K562 (cell line): ENCODE measurements around the gene IRF3. TPM values are rescaled to one million over a fixed set of nuclear protein-coding genes. Genes with fewer than 3 reads are reported as not detected.

Source experiments
- ATF6 ChIP-seq: sonication (generic); formaldehyde crosslinking; IDR thresholded peaks from 2 replicates; pipeline ENCODE4 v1.4.0; 2020; ENCODE audit warnings: mild to moderate bottlenecking, missing genetic modification reagents
- CCAR2 ChIP-seq: fragments of 200-400 bp; formaldehyde crosslinking; IDR thresholded peaks from 2 replicates; pipeline ENCODE4 v1.6.1; 2017; ENCODE audit warnings: mild to moderate bottlenecking, low read depth, low read length
- HEY1 ChIP-seq: fragments of 250-450 bp; sonication (Bioruptor Pico); IDR thresholded peaks from 2 replicates; pipeline ENCODE4 v1.5.0; 2020; ENCODE audit warnings: mild to moderate bottlenecking, moderate library complexity, borderline replicate concordance
- HMGXB4 ChIP-seq: sonication (generic); formaldehyde crosslinking; IDR thresholded peaks from 2 replicates; pipeline ENCODE4 v1.8.1; 2023; ENCODE audit warnings: mild to moderate bottlenecking, missing genetic modification reagents
- KLF16 ChIP-seq: IDR thresholded peaks from 2 replicates; pipeline ENCODE4 v1.6.1; 2016; ENCODE audit warnings: antibody characterized with exemption
- MIER1 ChIP-seq: fragments of 450-650 bp; IDR thresholded peaks from 2 replicates; pipeline ENCODE4 v1.6.1; 2016; ENCODE audit warnings: antibody characterized with exemption, mild to moderate bottlenecking, low read depth
- PCBP2 ChIP-seq: fragments of 200-400 bp; formaldehyde crosslinking; IDR thresholded peaks from 2 replicates; pipeline ENCODE4 v1.6.1; 2018; ENCODE audit warnings: low read length, low read depth, mild to moderate bottlenecking, moderate library complexity; ENCODE audit not compliant: poor library complexity, severe bottlenecking
- TAF7 ChIP-seq: fragments of 450-650 bp; IDR thresholded peaks from 2 replicates; pipeline ENCODE4 v1.6.1; 2016; ENCODE audit warnings: missing genetic modification characterization, missing compliant biosample characterization
- TCF15 ChIP-seq: fragments of 250-450 bp; sonication (Bioruptor Pico); IDR thresholded peaks from 2 replicates; pipeline ENCODE4 v1.8.0; 2022; ENCODE audit warnings: moderate library complexity, mild to moderate bottlenecking, inconsistent platforms
- TCF7 ChIP-seq: sonication (generic); IDR thresholded peaks from 2 replicates; pipeline ENCODE4 v1.6.1; 2016; ENCODE audit warnings: antibody characterized with exemption, borderline replicate concordance
- TSC22D4 ChIP-seq: fragments of 450-650 bp; IDR thresholded peaks from 2 replicates; pipeline ENCODE4 v1.6.1; 2016; ENCODE audit warnings: missing genetic modification characterization, missing biosample characterization, control low read depth
- ZBED1 ChIP-seq: IDR thresholded peaks from 2 replicates; pipeline ENCODE4 v1.6.1; 2014
- ZBTB12 ChIP-seq: fragments of 250-450 bp; sonication (Bioruptor Pico); IDR thresholded peaks from 2 replicates; pipeline ENCODE4 v1.4.0; 2020
- ZBTB34 ChIP-seq: fragments of 250-450 bp; sonication (Bioruptor Pico); IDR thresholded peaks from 2 replicates; pipeline ENCODE4 v1.8.0; 2021; ENCODE audit warnings: mild to moderate bottlenecking, moderate library complexity
- ZBTB7A ChIP-seq: IDR thresholded peaks from 2 replicates; pipeline ENCODE4 v1.6.1; 2011; ENCODE audit warnings: low read depth, mild to moderate bottlenecking, low read length, moderate library complexity, borderline replicate concordance; ENCODE audit not compliant: control insufficient read depth
- ZBTB8A ChIP-seq: fragments of 450-650 bp; IDR thresholded peaks from 2 replicates; pipeline ENCODE4 v1.6.1; 2018; ENCODE audit warnings: mild to moderate bottlenecking, moderate library complexity; ENCODE audit not compliant: partially characterized antibody
- ZNF280A ChIP-seq: fragments of 450-650 bp; IDR thresholded peaks from 2 replicates; pipeline ENCODE4 v1.6.1; 2018; ENCODE audit warnings: mild to moderate bottlenecking, low read depth; ENCODE audit not compliant: partially characterized antibody
- ZNF589 ChIP-seq: fragments of 200-800 bp; sonication (Bioruptor generic); IDR thresholded peaks from 2 replicates; pipeline ENCODE4 v1.6.1; 2016; ENCODE audit warnings: low read depth, missing genetic modification characterization, missing compliant biosample characterization
- polyA plus RNA-seq, 8 experiments: library from polyadenylated mRNA; depleted of rRNA in 4 of 8; stranded (reverse) in 5 of 8; unstranded in 3 of 8; fragments of >200 nt; fragmentation: Nextera tagmentation in 2 of 8; fragmentation: Illumina TruSeq in 1 of 8; extraction: Ambion mirVana in 2 of 8; extraction: Trizol in 1 of 8; gene quantifications; 2 replicates each; pipeline versions ENCODE4 v1.2.1 to v1.2.3, GENCODE V29; 2011 to 2014; ENCODE audit warnings: inconsistent platforms in 1 of 8, missing spikeins in 1 of 8
- total RNA-seq, 7 experiments: library from RNA; depleted of rRNA in 6 of 7; stranded (reverse); fragments of >200 nt in 6 of 7; fragmentation: Illumina TruSeq in 2 of 7; extraction: Trizol in 2 of 7; gene quantifications; 2 replicates each; pipeline versions ENCODE4 v1.2.1 to v1.2.3, GENCODE V29; 2011 to 2021; ENCODE audit warnings: low replicate concordance in 1 of 7

The IRF3 gene
- total and polyA plus RNA-seq, 9 of the 15 experiments (the other 6 are each of a cell fraction or from before 2014, with no cell fraction given) = 7.5 to 145 (median 65.4) TPM

- TF ChIP-seq PCBP2 (no peak), ZBTB12 (CRISPR knock-in tag) (no peak; the same call in 1 of the 2 replicates), ZBTB34 (CRISPR knock-in tag) (no peak), ZNF280A (no peak), HMGXB4 (CRISPR knock-in tag) (no peak; the same call in 1 of the 2 replicates), ZBTB7A (peak; percentile 89; the same call in 1 of the 2 replicates), ZNF589 (CRISPR knock-in tag) (no peak), TCF15 (no peak), KLF16 (no peak), HEY1 (CRISPR knock-in tag) (no peak), TCF7 (no peak; the same call in 1 of the 2 replicates), ATF6 (CRISPR knock-in tag) (no peak), TAF7 (tag) (0 out of 2 replicates have a peak, but pooled peaks have one; percentile 13), TSC22D4 (no peak), MIER1 (no peak), ZBED1 (no peak), CCAR2 (no peak), ZBTB8A (no peak)
Measured at GRCh38 chr19:49640113-49640898, 25.4 kb downstream of the IRF3 start, which contains the start of gene RRAS (continued).
